Kidney capillary endothelial cell (primary cell): ENCODE data around the gene TMEM131.
"Not testable (repeated sequence)": the region's sequence is repeated elsewhere in the genome, so short reads cannot be mapped to it uniquely, and the experiment has no call there.

ENCODE experiments used
- DNase-seq: peaks from one replicate; pipeline ENCODE4 v3.0.0-alpha.2; 2018; ENCODE audit warnings: low spot score

Gene TMEM131

GRCh38 chr2:97863829-97864228 is 131.9 kb downstream of the TMEM131 start:
- DNase-seq, result no peak

GRCh38 chr2:97861177-97861576 is 134.6 kb downstream of the TMEM131 start:
- DNase-seq, result no peak

GRCh38 chr2:97858442-97858841 is 137.3 kb downstream of the TMEM131 start:
- no peak for DNase-seq

GRCh38 chr2:97857553-97857952 is 138.2 kb downstream of the TMEM131 start:
- DNase-seq, result no peak

GRCh38 chr2:97853057-97853456 is 142.7 kb downstream of the TMEM131 start:
- DNase-seq, result not testable (repeated sequence)

GRCh38 chr2:97851172-97851571 is 144.6 kb downstream of the TMEM131 start:
- DNase-seq, result no peak

- no peak for DNase-seq
Observed at GRCh38 chr2:97849881-97850528, 145.7 kb downstream of the TMEM131 start.

GRCh38 chr2:97848306-97848705 is 147.4 kb downstream of the TMEM131 start:
- DNase-seq, result no peak

GRCh38 chr2:97846716-97847115 is 149.0 kb downstream of the TMEM131 start:
- DNase-seq, result not testable (repeated sequence)

GRCh38 chr2:97845818-97846217 is 149.9 kb downstream of the TMEM131 start:
- DNase-seq, result no peak

GRCh38 chr2:97845133-97845532 is 150.6 kb downstream of the TMEM131 start:
- no peak for DNase-seq

GRCh38 chr2:97844311-97844859 is 151.4 kb downstream of the TMEM131 start:
- DNase-seq, result no peak

- no peak for DNase-seq
Observed at GRCh38 chr2:97840198-97840597, 155.6 kb downstream of the TMEM131 start.

GRCh38 chr2:97834610-97835009 is 161.1 kb downstream of the TMEM131 start:
- DNase-seq, result no peak

- no peak for DNase-seq
Observed at GRCh38 chr2:97831121-97831520, 164.6 kb downstream of the TMEM131 start.

GRCh38 chr2:97829255-97829654 is 166.5 kb downstream of the TMEM131 start:
- DNase-seq, result not testable (repeated sequence)

GRCh38 chr2:97827013-97827412 is 168.7 kb downstream of the TMEM131 start:
- DNase-seq, result not testable (repeated sequence)

- not testable (repeated sequence) for DNase-seq
Observed at GRCh38 chr2:97826266-97826847, 169.4 kb downstream of the TMEM131 start.

- DNase-seq, result not testable (repeated sequence)
Observed at GRCh38 chr2:97824011-97824410, 171.7 kb downstream of the TMEM131 start.

GRCh38 chr2:97821862-97822261 is 173.9 kb downstream of the TMEM131 start:
- DNase-seq, result not testable (repeated sequence)

- DNase-seq, result no peak
Observed at GRCh38 chr2:97819754-97820153, 176.0 kb downstream of the TMEM131 start.

GRCh38 chr2:97816411-97816810 is 179.3 kb downstream of the TMEM131 start:
- no peak for DNase-seq

GRCh38 chr2:97812931-97813330 is 182.8 kb downstream of the TMEM131 start:
- DNase-seq, result no peak

- no peak for DNase-seq
Observed at GRCh38 chr2:97808816-97809215, 186.9 kb downstream of the TMEM131 start.
